NCI-H82 (cell line): ENCODE data around the gene BMP8B.
"Not testable (repeated sequence)": the region's sequence is repeated elsewhere in the genome, so short reads cannot be mapped to it uniquely, and the experiment has no call there.

Experiments used
- DNase-seq: peaks from one replicate; lab custom pipeline; 2025; lab: John Stamatoyannopoulos, UW

BMP8B gene

GRCh38 chr1:39777896-39778295, 10.8 kb downstream of the BMP8B start:
- DNase-seq = not testable (repeated sequence)

GRCh38 chr1:39777306-39777705, 11.4 kb downstream of the BMP8B start:
- DNase-seq = no peak

- no peak for DNase-seq
Observed at GRCh38 chr1:39776886-39777285, 11.8 kb downstream of the BMP8B start.

GRCh38 chr1:39776400-39776713, 12.3 kb downstream of the BMP8B start:
- no peak for DNase-seq

GRCh38 chr1:39775676-39776399, 12.8 kb downstream of the BMP8B start:
- DNase-seq = not testable (repeated sequence)

GRCh38 chr1:39775141-39775540, 13.5 kb downstream of the BMP8B start:
- not testable (repeated sequence) for DNase-seq

- not testable (repeated sequence) for DNase-seq
Observed at GRCh38 chr1:39773369-39773979, 15.2 kb downstream of the BMP8B start.

- DNase-seq = not testable (repeated sequence)
Observed at GRCh38 chr1:39771022-39771532, 17.6 kb downstream of the BMP8B start, which contains the start of gene OXCT2. Gene OXCT2, minus strand, starts transcription at chr1:39771348. Its CDS starts 93 bp downstream, at chr1:39771255.

- DNase-seq = not testable (repeated sequence)
Observed at GRCh38 chr1:39770100-39771021, 18.3 kb downstream of the BMP8B start.

GRCh38 chr1:39769502-39769901, 19.2 kb downstream of the BMP8B start:
- not testable (repeated sequence) for DNase-seq

GRCh38 chr1:39766466-39766865, 22.2 kb downstream of the BMP8B start:
- DNase-seq = not testable (repeated sequence)

GRCh38 chr1:39764512-39764911, 24.2 kb downstream of the BMP8B start:
- not testable (repeated sequence) for DNase-seq

- not testable (repeated sequence) for DNase-seq
Observed at GRCh38 chr1:39763619-39764374, 24.9 kb downstream of the BMP8B start.

- no peak for DNase-seq
Observed at GRCh38 chr1:39762550-39763540, 25.8 kb downstream of the BMP8B start.

GRCh38 chr1:39761557-39762260, 27.0 kb downstream of the BMP8B start:
- DNase-seq = no peak

- no peak for DNase-seq
Observed at GRCh38 chr1:39761016-39761415, 27.6 kb downstream of the BMP8B start.

- DNase-seq = no peak
Observed at GRCh38 chr1:39760074-39761008, 28.3 kb downstream of the BMP8B start.

GRCh38 chr1:39759436-39759726, 29.3 kb downstream of the BMP8B start:
- DNase-seq = no peak
